BLaER1 treated with 17β-estradiol and CSF1 and Interleukin-3, amounts not matched to agents 10 nM and 100 nM (cell line): ENCODE results near the gene PER2.
"Not testable (repeated sequence)": the region's sequence is repeated elsewhere in the genome, so short reads cannot be mapped to it uniquely, and the experiment has no call there.

Experiments used
- H3K27ac ChIP-seq, 11 experiments: shearing (Covaris generic); formaldehyde crosslinking; 2 replicates each; pipeline ENCODE4 v1.8.1; 2022
- H3K27me3 ChIP-seq, 11 experiments: shearing (Covaris generic); formaldehyde crosslinking; 2 replicates each; pipeline ENCODE4 v1.8.1; 2022
- H3K36me3 ChIP-seq, 11 experiments: shearing (Covaris generic); formaldehyde crosslinking; 2 replicates each; pipeline ENCODE4 v1.8.1; 2022
- H3K4me1 ChIP-seq, 10 experiments: shearing (Covaris generic); formaldehyde crosslinking; 2 replicates each; pipeline ENCODE4 v1.8.1; 2022
- H3K4me2 ChIP-seq, 11 experiments: shearing (Covaris generic); formaldehyde crosslinking; 2 replicates each; pipeline ENCODE4 v1.8.1; 2022
- H3K4me3 ChIP-seq, 10 experiments: shearing (Covaris generic); formaldehyde crosslinking; 2 replicates each; pipeline ENCODE4 v1.8.1; 2022
- H3K9ac ChIP-seq, 11 experiments: shearing (Covaris generic); formaldehyde crosslinking; 2 replicates each; pipeline ENCODE4 v1.8.1; 2022
- H3K9me3 ChIP-seq, 11 experiments: shearing (Covaris generic); formaldehyde crosslinking; replicated peaks in 1 of 11; 2 replicates each; pipeline ENCODE4 v1.8.1; 2022
- H4K20me1 ChIP-seq, 11 experiments: shearing (Covaris generic); formaldehyde crosslinking; 2 replicates each; pipeline ENCODE4 v1.8.1; 2022
- Cebpa-rat ChIP-seq, 11 experiments: shearing (Covaris generic); IDR thresholded peaks; 2 replicates each; pipeline ENCODE4 v1.8.1; 2022

The PER2 gene

DNA sequence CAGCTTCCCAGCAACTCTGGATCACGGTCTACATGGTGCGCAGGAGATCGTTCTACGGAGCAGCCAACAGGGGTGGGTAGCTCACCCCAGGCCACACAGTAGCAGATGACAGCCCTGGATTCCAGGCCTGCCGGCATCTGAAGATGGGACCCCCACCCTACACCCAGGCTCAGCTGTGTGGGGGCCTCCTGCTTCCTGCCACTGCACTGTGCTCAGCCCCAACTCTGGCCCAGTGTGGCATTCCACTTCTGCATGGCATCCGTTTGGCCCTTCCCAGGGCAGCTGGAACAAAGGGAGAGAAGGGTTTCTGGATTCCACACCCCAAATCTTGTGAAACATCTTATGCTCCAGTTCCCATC lies 9.1 kb downstream of the PER2 start:
- no peak for TF ChIP-seq Cebpa-rat (IDR thresholded peaks at IDR 0.05)
- Histone ChIP-seq H4K20me1 (peaks cover 30 to 99% (median 62%) of the 10 kb centered on the region in 11 experiments; a peak in 21 of 22 replicates), H3K27me3 (no peaks in the 10 kb centered on the region), H3K4me1 (peaks cover 25 to 65% (median 55%) of the 10 kb centered on the region in 10 experiments), H3K9ac (no peak overlapping the region), H3K36me3 (peaks cover 35 to 60% (median 48%) of the 10 kb centered on the region in 11 experiments), H3K27ac (peak overlapping the region in 5 of 11 experiments; percentile 6 to 36 (median 15); a peak in 5 of 22 replicates), H3K4me2 (peak overlapping the region in 8 of 11 experiments; percentile 43 to 79 (median 70); a peak in 16 of 22 replicates), H3K9me3 (peaks cover 0 to 24% (median 13%) of the 10 kb centered on the region in 11 experiments; a peak in 15 of 22 replicates), H3K4me3 (no peak overlapping the region)

DNA sequence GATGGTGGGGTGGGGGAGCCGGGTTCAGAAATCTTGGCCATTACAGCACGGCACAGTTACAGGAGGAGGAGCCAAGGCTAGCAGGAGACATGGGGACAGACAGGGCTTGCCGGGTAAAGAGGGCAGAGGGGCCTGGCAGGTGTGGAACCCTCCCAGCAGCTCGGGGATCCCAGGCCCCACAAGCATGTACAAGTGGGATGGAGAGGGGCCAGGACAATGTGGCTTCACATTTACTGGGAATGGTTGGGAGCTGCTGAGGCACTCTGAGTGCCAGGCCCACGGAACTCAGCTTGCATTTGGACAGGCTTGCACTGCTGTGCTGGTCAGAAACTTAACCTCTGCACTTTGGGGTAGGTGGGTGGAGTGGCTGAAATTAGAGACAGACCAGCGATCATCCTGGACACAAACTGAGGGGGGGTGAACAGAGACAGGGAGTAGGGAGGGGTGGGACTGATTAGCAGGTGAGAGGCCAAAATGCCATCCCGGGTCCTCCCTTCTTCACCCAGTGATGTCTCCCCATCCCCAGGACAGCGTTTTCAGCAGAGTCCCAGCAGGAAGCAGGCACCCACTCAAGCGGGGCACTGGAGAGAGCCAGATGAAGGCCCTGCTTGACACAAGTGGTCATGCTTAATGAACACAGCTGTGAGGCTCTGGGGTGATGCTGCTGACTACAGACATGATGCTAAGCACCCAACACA lies 9.6 kb downstream of the PER2 start:
- Histone ChIP-seq H3K4me1 (peaks cover 22 to 60% (median 50%) of the 10 kb centered on the region in 10 experiments), H3K27ac (peak overlapping the region in 2 of 11 experiments; percentile 8 to 36; a peak in 2 of 22 replicates), H3K27me3 (no peaks in the 10 kb centered on the region), H3K4me3 (no peak overlapping the region), H3K4me2 (peak overlapping the region in 8 of 11 experiments; percentile 43 to 79 (median 70); a peak in 16 of 22 replicates), H4K20me1 (peaks cover 30 to 99% (median 56%) of the 10 kb centered on the region in 11 experiments; a peak in 21 of 22 replicates), H3K9ac (no peak overlapping the region), H3K36me3 (peaks cover 40 to 65% (median 53%) of the 10 kb centered on the region in 11 experiments), H3K9me3 (peaks cover 0 to 24% (median 13%) of the 10 kb centered on the region in 11 experiments; a peak in 15 of 22 replicates)
- no peak for TF ChIP-seq Cebpa-rat (IDR thresholded peaks at IDR 0.05)

DNA sequence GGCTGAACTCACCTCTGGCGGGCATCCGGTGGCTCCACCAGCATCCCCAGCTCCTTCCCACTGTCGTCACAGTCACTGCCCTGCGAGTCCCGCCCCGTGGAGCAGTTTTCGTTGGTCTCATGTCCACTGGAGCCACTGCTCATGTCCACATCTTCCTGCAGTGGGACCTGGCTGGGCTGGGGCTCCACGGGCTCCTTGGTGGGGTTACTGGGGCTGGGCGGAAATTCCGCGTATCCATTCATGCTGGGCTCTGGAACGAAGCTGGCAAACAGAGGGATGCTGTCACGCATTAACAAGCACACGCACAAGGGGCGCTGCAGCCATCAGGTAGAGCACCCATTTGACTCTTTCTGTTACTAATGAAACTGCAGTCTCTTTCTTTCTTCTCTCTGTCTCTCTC lies 10.7 kb downstream of the PER2 start:
- Histone ChIP-seq H3K4me2 (no peak overlapping the region), H3K4me1 (peaks cover 11 to 49% (median 39%) of the 10 kb centered on the region in 10 experiments), H3K27ac (no peak overlapping the region), H3K9ac (no peak overlapping the region), H3K4me3 (no peak overlapping the region), H4K20me1 (peaks cover 20 to 97% (median 49%) of the 10 kb centered on the region in 11 experiments; a peak in 21 of 22 replicates), H3K36me3 (peaks cover 49 to 76% (median 63%) of the 10 kb centered on the region in 11 experiments), H3K9me3 (peaks cover 0 to 24% (median 13%) of the 10 kb centered on the region in 11 experiments; a peak in 15 of 22 replicates), H3K27me3 (no peaks in the 10 kb centered on the region)
- no peak for TF ChIP-seq Cebpa-rat (IDR thresholded peaks at IDR 0.05)

DNA sequence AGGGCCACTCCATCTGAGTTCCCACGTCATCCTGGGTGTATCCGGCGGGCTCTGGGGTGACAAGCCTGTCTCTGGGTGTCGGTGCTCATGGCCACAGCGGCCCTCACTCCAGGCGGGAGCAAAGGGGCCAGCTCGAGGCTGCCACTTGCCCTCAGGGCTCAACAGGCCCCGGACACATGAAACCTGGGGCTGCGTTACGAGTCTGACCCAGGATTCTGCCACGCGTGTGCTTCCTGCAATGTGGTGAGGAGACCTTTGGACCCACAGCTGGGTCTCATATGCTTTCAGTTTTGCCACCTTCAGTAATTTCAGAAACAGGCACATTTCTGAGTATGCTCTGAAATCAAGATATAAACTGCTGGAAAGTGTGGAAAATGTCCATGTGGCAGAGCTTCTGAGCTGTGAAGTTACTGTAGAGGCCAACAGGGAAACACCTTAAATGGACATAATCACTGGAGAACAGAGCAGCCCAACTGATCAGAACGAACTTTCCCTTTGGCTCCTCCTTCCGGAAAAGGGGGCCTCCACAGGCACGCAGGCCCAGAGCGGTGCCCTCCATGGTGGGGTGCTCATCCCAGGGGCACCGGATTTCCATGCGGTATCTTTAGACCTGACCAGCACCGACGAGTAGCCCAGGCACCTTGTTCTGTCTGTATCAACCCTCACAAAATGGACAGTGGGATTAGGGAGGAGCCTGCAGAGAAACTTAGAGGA lies 14.1 kb downstream of the PER2 start:
- no peak overlapping the region for H3K4me2 ChIP-seq
- TF ChIP-seq Cebpa-rat (IDR thresholded peaks at IDR 0.05), result no peak
- no peak overlapping the region for H3K27ac ChIP-seq
- H3K9me3 ChIP-seq, result peaks cover 0 to 3% (median 2%) of the 10 kb centered on the region in 11 experiments; a peak in 12 of 22 replicates
- peaks cover 0 to 15% (median 9%) of the 10 kb centered on the region in 10 experiments; a peak in 16 of 20 replicates for H3K4me1 ChIP-seq
- H4K20me1 ChIP-seq, result peaks cover 8 to 94% (median 41%) of the 10 kb centered on the region in 11 experiments; a peak in 20 of 22 replicates
- no peak overlapping the region for H3K4me3 ChIP-seq
- H3K9ac ChIP-seq, result no peak overlapping the region
- H3K27me3 ChIP-seq, result no peaks in the 10 kb centered on the region
- peaks cover 76 to 91% (median 88%) of the 10 kb centered on the region in 11 experiments for H3K36me3 ChIP-seq

DNA sequence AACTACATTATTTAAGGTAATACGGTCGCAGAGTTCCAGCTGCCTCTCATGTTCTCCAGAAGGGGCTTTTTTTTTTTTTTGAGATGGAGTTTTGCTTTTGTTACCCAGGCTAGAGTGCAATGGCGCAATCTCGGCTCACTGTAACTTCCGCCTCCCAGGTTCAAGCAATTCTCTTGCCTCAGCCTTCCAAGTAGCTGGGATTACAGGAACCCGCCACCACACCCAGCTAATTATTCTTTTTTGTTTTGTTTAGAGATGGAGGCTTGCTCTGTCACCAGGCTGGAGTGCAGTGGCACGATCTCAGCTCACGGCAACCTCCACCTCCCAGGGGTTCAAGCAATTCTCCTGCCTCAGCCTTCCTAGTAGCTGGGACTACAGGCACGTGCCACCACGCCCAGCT lies 15.0 kb downstream of the PER2 start:
- H3K4me2 ChIP-seq, H3K27me3 ChIP-seq, H3K9me3 ChIP-seq, H3K4me3 ChIP-seq, H3K9ac ChIP-seq, H3K27ac ChIP-seq, H3K4me1 ChIP-seq: not testable (repeated sequence)
- peaks cover 83 to 98% (median 93%) of the 10 kb centered on the region in 11 experiments for H3K36me3 ChIP-seq
- H4K20me1 ChIP-seq, result peaks cover 0 to 92% (median 33%) of the 10 kb centered on the region in 11 experiments; a peak in 19 of 22 replicates

DNA sequence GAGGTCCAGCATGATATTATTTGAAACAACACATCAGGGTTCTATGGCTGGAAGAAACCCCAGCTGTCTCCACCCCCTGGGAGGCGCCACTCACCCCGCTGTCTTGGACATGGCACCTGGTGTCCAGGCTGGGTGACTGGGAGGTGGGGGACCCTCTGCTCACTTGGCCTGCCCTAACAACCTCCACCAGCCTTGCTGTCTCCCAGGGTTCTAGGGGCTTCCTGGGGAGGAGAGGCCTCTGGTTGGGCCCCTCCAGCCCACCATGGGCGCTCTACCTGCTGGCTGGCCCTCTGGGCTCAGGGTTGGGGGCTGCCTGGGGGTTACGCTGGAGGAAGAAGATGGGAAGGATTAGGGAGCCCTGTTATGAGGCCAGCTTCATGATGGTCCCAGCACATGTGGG lies 16.3 kb downstream of the PER2 start:
- no peak overlapping the region for H3K4me3 ChIP-seq
- no peaks in the 10 kb centered on the region for H3K9me3 ChIP-seq
- no peak for TF ChIP-seq Cebpa-rat (IDR thresholded peaks at IDR 0.05)
- peaks cover 0 to 92% (median 21%) of the 10 kb centered on the region in 11 experiments; a peak in 14 of 22 replicates for H4K20me1 ChIP-seq
- H3K4me2 ChIP-seq, result no peak overlapping the region
- no peaks in the 10 kb centered on the region for H3K4me1 ChIP-seq
- peaks cover 87 to 100% (median 97%) of the 10 kb centered on the region in 11 experiments for H3K36me3 ChIP-seq
- no peak overlapping the region for H3K27ac ChIP-seq
- H3K9ac ChIP-seq, result no peak overlapping the region
- H3K27me3 ChIP-seq, result no peaks in the 10 kb centered on the region

DNA sequence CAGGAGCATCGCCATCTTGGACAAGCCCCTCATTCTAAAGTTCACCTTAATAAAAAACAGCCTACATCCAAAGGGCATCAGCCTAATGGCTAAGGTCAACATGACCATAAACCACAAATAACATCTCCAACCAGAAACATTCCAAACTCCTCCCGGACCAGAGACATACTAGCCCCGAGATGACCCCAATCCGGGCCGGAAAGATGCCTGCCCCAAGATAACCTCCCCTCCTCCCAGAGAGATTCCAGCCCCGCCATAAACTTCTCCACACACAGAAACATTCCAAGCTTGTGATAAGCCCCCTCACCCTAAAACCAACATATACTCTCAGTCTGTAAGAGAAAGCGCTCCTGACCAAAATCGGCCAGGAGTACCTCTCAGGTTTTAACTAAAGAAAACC lies 16.7 kb downstream of the PER2 start:
- Histone ChIP-seq H3K36me3 (peaks cover 87 to 100% (median 97%) of the 10 kb centered on the region in 11 experiments), H4K20me1 (peaks cover 0 to 89% (median 18%) of the 10 kb centered on the region in 11 experiments; a peak in 8 of 22 replicates)
- H3K9ac ChIP-seq, H3K9me3 ChIP-seq, H3K27me3 ChIP-seq, H3K4me3 ChIP-seq, H3K4me1 ChIP-seq, H3K27ac ChIP-seq, H3K4me2 ChIP-seq: not testable (repeated sequence)

DNA sequence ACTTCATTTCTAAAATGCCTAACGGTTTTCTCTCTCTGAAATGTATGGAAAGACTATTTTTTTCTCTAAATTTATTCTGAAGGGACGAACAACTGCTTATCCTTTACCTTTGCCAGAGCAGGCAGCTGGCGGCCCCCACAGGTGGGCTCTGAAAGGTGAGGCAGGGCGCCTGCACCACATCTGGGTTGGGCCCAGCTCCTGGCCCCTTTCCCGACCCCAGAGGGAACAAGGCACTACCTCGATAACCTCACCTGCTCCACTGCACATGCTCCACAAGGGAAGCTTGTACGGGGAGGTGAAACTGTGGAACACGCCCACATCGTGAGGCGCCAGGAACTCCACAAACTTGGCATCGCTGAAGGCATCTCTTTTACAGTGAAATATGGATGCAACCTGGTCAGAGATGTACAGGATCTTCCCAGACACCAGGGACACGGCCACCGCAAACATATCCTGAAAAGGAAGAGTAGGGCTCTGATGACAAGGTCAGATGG lies 17.3 kb downstream of the PER2 start:
- Histone ChIP-seq H3K4me1 (no peaks in the 10 kb centered on the region), H3K27me3 (no peaks in the 10 kb centered on the region), H3K4me2 (no peak overlapping the region), H4K20me1 (peaks cover 0 to 83% (median 13%) of the 10 kb centered on the region in 11 experiments; a peak in 7 of 22 replicates), H3K27ac (no peak overlapping the region), H3K9me3 (no peaks in the 10 kb centered on the region), H3K36me3 (peaks cover 81 to 100% (median 95%) of the 10 kb centered on the region in 11 experiments), H3K4me3 (no peak overlapping the region), H3K9ac (no peak overlapping the region)
- TF ChIP-seq Cebpa-rat (IDR thresholded peaks at IDR 0.05), result no peak

DNA sequence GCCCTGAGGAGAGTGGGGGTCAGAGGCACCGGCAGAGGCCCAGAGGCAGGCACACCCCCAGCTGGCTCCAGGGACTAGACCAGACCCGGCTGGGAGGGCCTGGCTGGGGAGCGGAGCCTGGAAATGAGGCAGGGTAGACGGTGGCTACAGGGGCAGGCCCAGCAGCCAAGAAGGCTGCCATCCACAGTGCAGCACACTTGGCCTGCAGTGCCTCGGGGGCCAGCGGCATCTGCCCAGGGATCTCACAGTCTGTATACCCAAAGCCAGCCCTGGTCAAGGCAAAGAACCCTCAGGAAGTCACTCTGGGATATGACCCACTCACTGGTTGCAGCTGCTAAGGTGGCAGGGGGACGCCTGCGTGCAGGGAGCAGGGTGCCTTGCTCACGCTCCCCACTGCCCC lies 17.8 kb downstream of the PER2 start:
- Histone ChIP-seq H3K9me3 (no peaks in the 10 kb centered on the region), H3K4me3 (no peak overlapping the region), H4K20me1 (peaks cover 0 to 78% (median 12%) of the 10 kb centered on the region in 11 experiments; a peak in 7 of 22 replicates), H3K36me3 (peaks cover 76 to 100% (median 94%) of the 10 kb centered on the region in 11 experiments), H3K27me3 (no peaks in the 10 kb centered on the region), H3K4me1 (no peaks in the 10 kb centered on the region), H3K27ac (no peak overlapping the region), H3K9ac (no peak overlapping the region), H3K4me2 (no peak overlapping the region)
- TF ChIP-seq Cebpa-rat (IDR thresholded peaks at IDR 0.05), result no peak
